Lower lobe of right lung (tissue), 2 donors: ENCODE measurements around the gene RPH3AL. TPM values are rescaled to one million over a fixed set of nuclear protein-coding genes. Genes with fewer than 3 reads are reported as not detected.
A peak's percentile ranks its signal among the peaks of the same experiment; 100 is the strongest.

Experiments used
- ATAC-seq, 2 donors: fragments of 200-7000 bp; cut with Tn5 transposase; one replicate each; pipeline ENCODE4 v1.9.1; 2020 to 2022; ENCODE audit warnings: mild to moderate bottlenecking in 2 of 2, moderate library complexity in 2 of 2
- DNase-seq: peaks from one replicate; pipeline ENCODE4 v3.0.0-alpha.2; 2020
- H3K27ac ChIP-seq: fragments of 200-600 bp; one replicate; pipeline ENCODE4 v1.8.0; 2022
- H3K27me3 ChIP-seq: fragments of 200-600 bp; one replicate; pipeline ENCODE4 v1.8.0; 2022; ENCODE audit warnings: low read depth
- H3K36me3 ChIP-seq: fragments of 200-600 bp; one replicate; pipeline ENCODE4 v1.8.0; 2022; ENCODE audit warnings: mild to moderate bottlenecking
- H3K4me1 ChIP-seq: fragments of 200-600 bp; one replicate; pipeline ENCODE4 v1.8.0; 2022
- H3K4me3 ChIP-seq: fragments of 200-600 bp; one replicate; pipeline ENCODE4 v1.8.0; 2022; ENCODE audit warnings: mild to moderate bottlenecking
- H3K9me3 ChIP-seq: fragments of 200-600 bp; one replicate; pipeline ENCODE4 v1.8.0; 2022
- CTCF ChIP-seq: fragments of 200-600 bp; IDR thresholded peaks from one replicate; pipeline ENCODE4 v1.8.0; 2022; ENCODE audit warnings: antibody characterized with exemption, mild to moderate bottlenecking
- intact Hi-C: fragments of 100-400 bp; cut with DNase I; formaldehyde crosslinking; loops from one replicate; pipeline ENCODE4 v1.11.0; 2022
- total RNA-seq: library from RNA; stranded (reverse); fragmentation: NEBNext Ultra II Directional; extraction: Animal tissue kit (Norgen Biotek cat#: 25700); gene quantifications from one replicate; pipeline ENCODE4 v1.2.1, GENCODE V29; 2021
- donor health status: DM: no; HTN: yes; CAD: no; lungs with severe emphysema.

RPH3AL gene
- total RNA-seq, 1 donor from 2014 or later, result 38.7 TPM

GRCh38 chr17:258906-259305, 93.7 kb downstream of the RPH3AL start:
- no peaks in the 10 kb centered on the region for H3K9me3 ChIP-seq
- H3K36me3 ChIP-seq, result peaks cover 8% of the 10 kb centered on the region
- TF ChIP-seq CTCF, result no peak
- ATAC-seq (no peak), DNase-seq (peak; percentile 21)
- no peaks in the 10 kb centered on the region for H3K27me3 ChIP-seq
- H3K27ac ChIP-seq, result no peak overlapping the region
- no peak overlapping the region for H3K4me3 ChIP-seq
- H3K4me1 ChIP-seq, result no peaks in the 10 kb centered on the region
- intact Hi-C loops, result no loop called here

- Histone ChIP-seq H3K9me3 (no peaks in the 10 kb centered on the region), H3K36me3 (peaks cover under 1% of the 10 kb centered on the region), H3K4me1 (no peaks in the 10 kb centered on the region), H3K27me3 (no peaks in the 10 kb centered on the region), H3K27ac (no peak overlapping the region), H3K4me3 (no peak overlapping the region)
- intact Hi-C loops, result no loop called here
- peak; percentile 15 for DNase-seq
- no peak for TF ChIP-seq CTCF
- no peak for ATAC-seq
These were observed 94.4 kb downstream of the RPH3AL start for GRCh38 chr17:258045-258734.

GRCh38 chr17:253091-253846, 99.3 kb downstream of the RPH3AL start:
- Histone ChIP-seq H3K4me1 (peaks cover 3% of the 10 kb centered on the region), H3K9me3 (no peaks in the 10 kb centered on the region), H3K4me3 (no peak overlapping the region), H3K36me3 (no peaks in the 10 kb centered on the region), H3K27me3 (no peaks in the 10 kb centered on the region), H3K27ac (no peak overlapping the region)
- no peak for TF ChIP-seq CTCF
- intact Hi-C loops, result no loop called here
- ATAC-seq, result no peak
- DNase-seq, result peak; percentile 37

- Histone ChIP-seq H3K27me3 (no peaks in the 10 kb centered on the region), H3K9me3 (no peaks in the 10 kb centered on the region), H3K27ac (no peak overlapping the region), H3K4me3 (no peak overlapping the region), H3K4me1 (peaks cover 11% of the 10 kb centered on the region), H3K36me3 (no peaks in the 10 kb centered on the region)
- intact Hi-C loops, result no loop called here
- no peak for TF ChIP-seq CTCF
- DNase-seq, result no peak
- no peak for ATAC-seq
These were observed 100.2 kb downstream of the RPH3AL start for GRCh38 chr17:252456-252855.

- Histone ChIP-seq H3K4me1 (peaks cover 13% of the 10 kb centered on the region), H3K27ac (no peak overlapping the region), H3K36me3 (no peaks in the 10 kb centered on the region), H3K9me3 (no peaks in the 10 kb centered on the region), H3K4me3 (no peak overlapping the region), H3K27me3 (no peaks in the 10 kb centered on the region)
- DNase-seq (peak; percentile 40), ATAC-seq (no peak)
- intact Hi-C loops, result no loop called here
- TF ChIP-seq CTCF, result no peak
These were observed 101.1 kb downstream of the RPH3AL start for GRCh38 chr17:251531-251930.
